Adrenal gland (tissue), 12 donors: ENCODE data around the gene DOCK9. TPM values are rescaled to one million over a fixed set of nuclear protein-coding genes. Genes with fewer than 3 reads are reported as not detected.

Experiments used
- DNase-seq, 7 donors: peaks; one replicate each; pipeline ENCODE4 v3.0.0-alpha.2; 2019 to 2020
- H3K27ac ChIP-seq, 5 donors: fragments of 200-600 bp; sonication (generic) in 4 of 5; 1 replicate in 3 of 5; 2 replicates in 2 of 5; pipeline versions ENCODE4 v1.5.1 to v1.8.0; 2016 to 2020; ENCODE audit warnings: mild to moderate bottlenecking in 1 of 5
- H3K27me3 ChIP-seq: fragments of 200-600 bp; 2 replicates; pipeline ENCODE4 v1.8.0; 2021
- H3K36me3 ChIP-seq, 2 donors: fragments of 200-600 bp; replicated peaks in 1 of 2; 1 replicate in 1 of 2; 2 replicates in 1 of 2; pipeline versions ENCODE4 v1.5.1 to v1.8.0; 2018 to 2022
- H3K4me1 ChIP-seq, 2 donors: fragments of 200-600 bp; replicated peaks in 1 of 2; 1 replicate in 1 of 2; 2 replicates in 1 of 2; pipeline versions ENCODE4 v1.5.1 to v1.8.0; 2018 to 2021
- H3K4me3 ChIP-seq, 4 donors: fragments of 200-600 bp; sonication (generic) in 3 of 4; one replicate each; pipeline ENCODE4 v1.5.1; 2016 to 2018
- H3K9me3 ChIP-seq, 3 donors: fragments of 200-600 bp; sonication (generic) in 1 of 3; replicated peaks in 1 of 3; 1 replicate in 2 of 3; 2 replicates in 1 of 3; pipeline versions ENCODE4 v1.5.1 to v1.8.0; 2016 to 2021
- CTCF ChIP-seq, 6 experiments: fragments of 450-650 bp in 4 of 6; fragments of 200-600 bp in 2 of 6; sonication (generic) in 1 of 6; IDR thresholded peaks; 1 replicate in 5 of 6; 2 replicates in 1 of 6; pipeline versions ENCODE4 v1.5.1 to v1.8.0; 2016 to 2021; ENCODE audit warnings: antibody characterized with exemption in 6 of 6, mild to moderate bottlenecking in 2 of 6, moderate library complexity in 1 of 6
- POLR2A ChIP-seq, 2 donors: fragments of 450-650 bp; IDR thresholded peaks; one replicate each; pipeline ENCODE4 v1.6.1; 2017; ENCODE audit warnings: antibody characterized with exemption in 2 of 2, mild to moderate bottlenecking in 2 of 2, moderate library complexity in 1 of 2
- WGBS, 4 donors: extraction: QIAGEN DNeasy Blood & Tissue Kit in 2 of 4; methylation state at CpG; one replicate each; pipeline versions ENCODE4 v1.1.5 to v1.1.7; 2013 to 2017; 5-methylcytosine and 5-hydroxymethylcytosine counted together
- intact Hi-C, 2 donors: fragments of 100-400 bp; cut with DNase I; formaldehyde crosslinking; loops; one replicate each; pipeline versions ENCODE4 v1.14.1 to v1.15.0; 2022 to 2023
- polyA plus RNA-seq, 3 donors: library from polyadenylated mRNA; stranded (reverse); fragments of 200-250 nt in 2 of 3; fragments of 350-450 nt in 1 of 3; fragmentation: Illumina TruSeq in 1 of 3; extraction: RNeasy Lipid Tissue Mini Kit (QIAGEN cat#74804) in 1 of 3; gene quantifications; one replicate each; pipeline ENCODE4 v1.2.3, GENCODE V29; 2013 to 2014
- total RNA-seq, 9 donors: library from RNA; depleted of rRNA in 4 of 9; stranded (reverse); fragments of >200 nt in 4 of 9; fragments of 120-200 nt in 1 of 9; fragmentation: NEBNext Ultra II Directional in 1 of 9; extraction: Animal tissue kit (Norgen Biotek cat#: 25700) in 1 of 9; gene quantifications; one replicate each; pipeline versions ENCODE4 v1.1.0 to v1.2.4, GENCODE V29; 2013 to 2023
- donor health status: healthy with polysubstance abuse.
- donor health status: Bipolar disorder and iron deficiency.
- donor health status: DM: yes; HTN: yes; CAD: no.
- donor health status: DM: no; HTN: no; CAD: no.
- donor health status: DM: no; HTN: no; CAD: no.
- donor health status: DM: yes; HTN: yes; CAD: no.

DOCK9 gene
- total and polyA plus RNA-seq, 12 donors, result 16.2 to 83.4 (median 51.9) TPM

- no peak overlapping the region for H3K27ac ChIP-seq
- H3K27me3 ChIP-seq, result no peaks in the 10 kb centered on the region
- H3K4me1 ChIP-seq, result no peaks in the 10 kb centered on the region
- TF ChIP-seq CTCF (IDR thresholded peaks at IDR 0.05) (no peak), POLR2A (IDR thresholded peaks at IDR 0.05) (no peak)
- H3K9me3 ChIP-seq, result no peaks in the 10 kb centered on the region
- H3K36me3 ChIP-seq, result peaks cover 0 to 8% of the 10 kb centered on the region in 2 donors
- intact Hi-C loops, result loop anchor here in 1 of 2 donors (10.0 kb wide), 2 partner anchors 186 to 404 kb away; no protein-coding TSS in a partner anchor
- DNase-seq, result no peak
- H3K4me3 ChIP-seq, result no peak overlapping the region
- WGBS, 4 donors, result 90 to 98% (median 94%) methylated on average over 7 of the region's 7 CpGs
These were observed 129.1 kb downstream of the DOCK9 start for GRCh38 chr13:98848746-98849145.

DNA sequence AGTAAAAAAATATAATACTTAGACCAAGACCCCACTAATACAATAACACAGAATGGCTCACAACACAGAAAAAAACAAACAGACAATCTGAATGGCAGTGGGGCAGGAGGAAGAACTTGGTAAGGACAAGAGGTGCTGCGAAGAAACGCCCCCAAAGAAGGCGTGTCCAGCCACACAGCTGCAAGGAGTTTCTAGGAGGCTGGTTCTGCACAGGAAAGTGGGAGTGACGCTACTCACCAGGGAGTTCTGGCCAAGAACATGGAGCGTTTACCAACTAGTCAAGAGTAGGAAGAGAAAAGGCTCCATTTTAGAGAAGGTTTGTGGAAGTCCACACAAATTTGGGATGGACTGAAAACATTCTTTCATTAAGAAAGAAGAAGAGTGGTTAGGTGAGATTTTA lies 130.1 kb downstream of the DOCK9 start:
- H3K4me3 ChIP-seq, result no peak overlapping the region
- DNase-seq, result no peak
- 78 to 89% (median 86%) methylated on average over 5 of the region's 5 CpGs for WGBS, 4 donors
- TF ChIP-seq POLR2A (IDR thresholded peaks at IDR 0.05), result no peak
- TF ChIP-seq CTCF (IDR thresholded peaks at IDR 0.05), result no peak
- no peaks in the 10 kb centered on the region for H3K27me3 ChIP-seq
- intact Hi-C loops, result loop anchor here in 1 of 2 donors (10.0 kb wide), 2 partner anchors 187 to 403 kb away; no protein-coding TSS in a partner anchor
- H3K4me1 ChIP-seq, result no peaks in the 10 kb centered on the region
- H3K27ac ChIP-seq, result no peak overlapping the region
- H3K36me3 ChIP-seq, result peaks cover 0 to 8% of the 10 kb centered on the region in 2 donors
- no peaks in the 10 kb centered on the region for H3K9me3 ChIP-seq

DNA sequence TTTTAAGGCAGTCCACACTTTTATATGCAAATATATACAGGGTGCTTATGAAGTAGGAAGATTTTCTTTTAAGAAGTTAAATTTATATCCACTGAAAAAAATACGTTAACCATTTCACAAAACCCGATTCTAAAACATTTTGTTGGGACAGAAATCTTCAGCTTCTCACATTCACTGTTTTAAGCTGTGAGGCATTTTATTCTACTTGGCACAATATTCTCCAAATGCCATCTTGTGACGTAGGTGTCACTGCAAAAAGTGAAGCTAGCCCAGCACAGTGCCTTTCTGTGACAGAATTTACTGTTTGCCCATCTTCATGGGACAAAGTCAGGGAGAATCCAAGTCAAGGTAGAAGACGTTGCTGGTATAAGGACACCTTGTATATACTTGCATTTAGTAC lies 130.9 kb downstream of the DOCK9 start:
- TF ChIP-seq CTCF (IDR thresholded peaks at IDR 0.05) (no peak), POLR2A (IDR thresholded peaks at IDR 0.05) (no peak)
- H3K27me3 ChIP-seq, result no peaks in the 10 kb centered on the region
- no peak for DNase-seq
- H3K4me3 ChIP-seq, result no peak overlapping the region
- WGBS, 4 donors, result 91 to 97% (median 94%) methylated on average over 4 of the region's 4 CpGs
- no peak overlapping the region for H3K27ac ChIP-seq
- H3K36me3 ChIP-seq, result peaks cover 0 to 8% of the 10 kb centered on the region in 2 donors
- no peaks in the 10 kb centered on the region for H3K9me3 ChIP-seq
- no peaks in the 10 kb centered on the region for H3K4me1 ChIP-seq
- intact Hi-C loops, result loop anchor here in 1 of 2 donors (10.0 kb wide), 2 partner anchors 188 to 402 kb away; no protein-coding TSS in a partner anchor

DNA sequence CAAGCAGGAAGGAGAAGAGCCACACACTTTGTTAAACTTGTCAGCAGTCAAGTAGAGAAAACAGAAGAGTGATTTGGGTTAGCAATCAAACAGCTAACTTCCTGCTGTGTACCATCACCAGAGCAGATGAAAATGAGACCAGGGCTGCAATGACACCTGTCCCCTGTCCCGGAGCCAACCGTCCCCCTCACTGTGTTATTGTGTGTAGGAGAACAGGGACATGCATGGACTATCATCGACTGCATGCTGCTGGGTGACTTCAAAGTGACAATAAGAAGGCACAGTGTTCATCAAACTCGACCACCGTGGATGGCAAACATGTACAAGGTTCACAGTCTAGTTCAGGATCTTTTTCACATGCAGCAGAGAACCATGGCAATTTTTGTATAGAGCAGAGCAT lies 131.3 kb downstream of the DOCK9 start:
- 84 to 93% (median 88%) methylated on average over 5 of the region's 5 CpGs for WGBS, 4 donors
- TF ChIP-seq CTCF (IDR thresholded peaks at IDR 0.05) (no peak), POLR2A (IDR thresholded peaks at IDR 0.05) (no peak)
- Histone ChIP-seq H3K4me1 (no peaks in the 10 kb centered on the region), H3K27ac (no peak overlapping the region), H3K27me3 (no peaks in the 10 kb centered on the region), H3K9me3 (no peaks in the 10 kb centered on the region), H3K36me3 (peaks cover 0 to 8% of the 10 kb centered on the region in 2 donors), H3K4me3 (no peak overlapping the region)
- DNase-seq, result no peak
- intact Hi-C loops, result loop anchor here in 1 of 2 donors (10.0 kb wide), 2 partner anchors 188 to 402 kb away; no protein-coding TSS in a partner anchor
